K562 (cell line): ENCODE measurements around the gene LRRC61. TPM values are rescaled to one million over a fixed set of nuclear protein-coding genes. Genes with fewer than 3 reads are reported as not detected.

Experiments
- ELF1 ChIP-seq: fragments of 200-800 bp; sonication (Bioruptor generic); IDR thresholded peaks from 2 replicates; pipeline ENCODE4 v1.6.1; 2016; ENCODE audit warnings: missing genetic modification characterization, missing compliant biosample characterization
- HDAC8 ChIP-seq: fragments of 450-650 bp; IDR thresholded peaks from 2 replicates; pipeline ENCODE4 v1.6.1; 2016; ENCODE audit warnings: mild to moderate bottlenecking, missing genetic modification characterization, moderate library complexity, missing compliant biosample characterization
- OTX1 ChIP-seq: fragments of 450-650 bp; formaldehyde crosslinking; IDR thresholded peaks from 2 replicates; pipeline ENCODE4 v1.4.0; 2022; ENCODE audit warnings: mild to moderate bottlenecking
- SAFB ChIP-seq: fragments of 200-400 bp; formaldehyde crosslinking; IDR thresholded peaks from 2 replicates; pipeline ENCODE4 v1.6.1; 2017; ENCODE audit warnings: low read depth, low read length, borderline replicate concordance
- SIRT6 ChIP-seq: IDR thresholded peaks from one replicate; pipeline ENCODE4 v1.6.1; 2012; ENCODE audit warnings: low read depth, mild to moderate bottlenecking, control low read depth, inconsistent platforms, low read length, moderate library complexity
- SMAD1 ChIP-seq: fragments of 150-350 bp; IDR thresholded peaks from 2 replicates; pipeline ENCODE4 v1.6.1; 2014; ENCODE audit warnings: low read length, low read depth; ENCODE audit not compliant: partially characterized antibody
- SMARCA5 ChIP-seq: fragments of 450-650 bp; IDR thresholded peaks from 2 replicates; pipeline ENCODE4 v1.6.1; 2016
- TARDBP ChIP-seq: fragments of 450-650 bp; IDR thresholded peaks from 2 replicates; pipeline ENCODE4 v1.6.1; 2016
- TEAD4 ChIP-seq, 2 experiments: sonication (generic) in 1 of 2; formaldehyde crosslinking in 1 of 2; IDR thresholded peaks; 2 replicates each; pipeline versions ENCODE4 v1.6.1 to v1.8.0; 2012 to 2022; ENCODE audit warnings: borderline replicate concordance in 1 of 2, inconsistent platforms in 1 of 2, low read length in 1 of 2, mild to moderate bottlenecking in 1 of 2, missing genetic modification reagents in 1 of 2
- ZBTB7A ChIP-seq: IDR thresholded peaks from 2 replicates; pipeline ENCODE4 v1.6.1; 2011; ENCODE audit warnings: low read depth, mild to moderate bottlenecking, low read length, moderate library complexity, borderline replicate concordance; ENCODE audit not compliant: control insufficient read depth
- ZNF354B ChIP-seq: fragments of 250-450 bp; sonication (Bioruptor Pico); IDR thresholded peaks from 2 replicates; pipeline ENCODE4 v1.4.0; 2020
- polyA plus RNA-seq, 8 experiments: library from polyadenylated mRNA; depleted of rRNA in 4 of 8; stranded (reverse) in 5 of 8; unstranded in 3 of 8; fragments of >200 nt; fragmentation: Nextera tagmentation in 2 of 8; fragmentation: Illumina TruSeq in 1 of 8; extraction: Ambion mirVana in 2 of 8; extraction: Trizol in 1 of 8; gene quantifications; 2 replicates each; pipeline versions ENCODE4 v1.2.1 to v1.2.3, GENCODE V29; 2011 to 2014; ENCODE audit warnings: inconsistent platforms in 1 of 8, missing spikeins in 1 of 8
- total RNA-seq, 7 experiments: library from RNA; depleted of rRNA in 6 of 7; stranded (reverse); fragments of >200 nt in 6 of 7; fragmentation: Illumina TruSeq in 2 of 7; extraction: Trizol in 2 of 7; gene quantifications; 2 replicates each; pipeline versions ENCODE4 v1.2.1 to v1.2.3, GENCODE V29; 2011 to 2021; ENCODE audit warnings: low replicate concordance in 1 of 7
- TF ChIP-seq, protein P1 (sequence below): fragments of 450-650 bp; formaldehyde crosslinking; IDR thresholded peaks from 2 replicates; pipeline ENCODE4 v1.4.0; 2020; ENCODE audit warnings: mild to moderate bottlenecking, moderate library complexity
- TF ChIP-seq, protein P2 (sequence below): fragments of 250-450 bp; sonication (Bioruptor Pico); IDR thresholded peaks from 2 replicates; pipeline ENCODE4 v1.5.0; 2021
- TF ChIP-seq, protein P3 (sequence below), 2 experiments: fragments of 250-450 bp in 1 of 2; fragments of 450-650 bp in 1 of 2; sonication (Bioruptor Pico) in 1 of 2; IDR thresholded peaks; 2 replicates each; pipeline versions ENCODE4 v1.6.1 to v1.8.0; 2016 to 2021; ENCODE audit warnings: mild to moderate bottlenecking in 2 of 2, moderate library complexity in 2 of 2, missing compliant biosample characterization in 1 of 2, missing genetic modification characterization in 1 of 2
- TF ChIP-seq, protein P4 (sequence below): fragments of 250-450 bp; sonication (Bioruptor Pico); IDR thresholded peaks from 2 replicates; pipeline ENCODE4 v1.9.0; 2021; ENCODE audit warnings: mild to moderate bottlenecking, inconsistent platforms
- TF ChIP-seq, protein P5 (sequence below): fragments of 250-450 bp; sonication (Bioruptor Pico); IDR thresholded peaks from 2 replicates; pipeline ENCODE4 v1.8.0; 2021; ENCODE audit warnings: borderline replicate concordance, mild to moderate bottlenecking, moderate library complexity; ENCODE audit not compliant: poor library complexity, severe bottlenecking
- TF ChIP-seq, protein P6 (sequence below): fragments of 450-650 bp; conservative IDR thresholded peaks from 2 replicates; pipeline ENCODE4 v1.6.1; 2016; ENCODE audit warnings: missing genetic modification characterization, low read depth, mild to moderate bottlenecking, missing compliant biosample characterization, moderate library complexity
- TF ChIP-seq, protein P7 (sequence below): sonication (generic); formaldehyde crosslinking; IDR thresholded peaks from 2 replicates; pipeline ENCODE4 v1.8.0; 2022; ENCODE audit warnings: missing genetic modification reagents, mild to moderate bottlenecking, moderate library complexity, borderline replicate concordance

LRRC61 gene
- total and polyA plus RNA-seq, 9 of the 15 experiments (the other 6 are each of a cell fraction or from before 2014, with no cell fraction given): 1.3 to 55.2 (median 35.2) TPM

DNA sequence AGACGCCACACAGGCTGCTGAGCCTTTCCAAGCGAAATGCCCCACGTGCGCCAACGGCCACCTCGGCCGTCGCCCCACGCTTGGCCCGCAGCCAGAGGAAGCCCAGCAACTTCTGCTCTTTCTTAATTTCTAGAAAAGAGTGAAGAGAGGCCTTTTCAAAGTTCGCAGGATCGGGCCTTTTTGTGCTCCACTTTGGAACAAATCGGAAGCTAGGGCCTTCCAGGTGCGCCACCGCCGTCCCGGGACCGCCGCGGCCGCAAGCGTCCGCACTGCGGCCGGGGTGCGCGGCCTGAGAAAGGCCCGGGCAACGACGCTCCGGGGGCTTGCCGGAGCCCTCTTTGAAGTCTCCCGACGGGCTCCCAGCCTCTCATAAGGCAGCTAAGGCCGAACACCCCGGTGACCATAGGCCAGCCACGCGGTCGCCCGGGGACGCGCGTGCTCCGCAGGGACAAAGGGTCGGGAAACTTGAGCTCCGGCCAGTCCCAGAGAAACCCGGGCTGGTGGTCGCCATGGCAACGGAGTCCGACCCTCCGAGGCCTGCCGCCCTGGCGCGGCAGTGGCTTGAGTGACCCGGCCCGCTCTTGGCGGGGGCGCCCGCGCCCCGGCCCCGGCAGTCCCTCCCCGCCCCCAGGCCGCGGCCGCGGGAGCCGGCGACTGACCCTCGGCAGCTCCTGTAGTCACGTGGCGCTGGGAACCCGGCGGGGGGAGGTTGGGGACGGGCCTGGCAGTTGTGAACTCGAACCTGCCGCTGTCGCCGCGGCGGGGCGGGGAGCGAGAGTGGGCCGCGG lies 45.1 kb downstream of the LRRC61 start, which contains the start of gene REPIN1 (continued):
- TF ChIP-seq, protein P1, sequence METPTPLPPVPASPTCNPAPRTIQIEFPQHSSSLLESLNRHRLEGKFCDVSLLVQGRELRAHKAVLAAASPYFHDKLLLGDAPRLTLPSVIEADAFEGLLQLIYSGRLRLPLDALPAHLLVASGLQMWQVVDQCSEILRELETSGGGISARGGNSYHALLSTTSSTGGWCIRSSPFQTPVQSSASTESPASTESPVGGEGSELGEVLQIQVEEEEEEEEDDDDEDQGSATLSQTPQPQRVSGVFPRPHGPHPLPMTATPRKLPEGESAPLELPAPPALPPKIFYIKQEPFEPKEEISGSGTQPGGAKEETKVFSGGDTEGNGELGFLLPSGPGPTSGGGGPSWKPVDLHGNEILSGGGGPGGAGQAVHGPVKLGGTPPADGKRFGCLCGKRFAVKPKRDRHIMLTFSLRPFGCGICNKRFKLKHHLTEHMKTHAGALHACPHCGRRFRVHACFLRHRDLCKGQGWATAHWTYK (CRISPR knock-in tag): peak; percentile 93; the same call in 1 of the 2 replicates
- TF ChIP-seq SIRT6: no peak
- peak; percentile 54; the same call in 1 of the 2 replicates for TF ChIP-seq OTX1
- TF ChIP-seq SMAD1: peak; percentile 35
- 0 out of 2 replicates have a peak, but pooled peaks have one; percentile 38 for TF ChIP-seq ELF1 (tag)
- peak; percentile 97 for TF ChIP-seq ZBTB7A
- TF ChIP-seq TEAD4 (IDR thresholded peaks at IDR 0.05; ENCODE audit: low read length): peak; percentile 5
- no peak for TF ChIP-seq TEAD4 (CRISPR knock-in tag; IDR thresholded peaks at IDR 0.05; ENCODE audit: borderline replicate concordance)
- TF ChIP-seq, protein P2, sequence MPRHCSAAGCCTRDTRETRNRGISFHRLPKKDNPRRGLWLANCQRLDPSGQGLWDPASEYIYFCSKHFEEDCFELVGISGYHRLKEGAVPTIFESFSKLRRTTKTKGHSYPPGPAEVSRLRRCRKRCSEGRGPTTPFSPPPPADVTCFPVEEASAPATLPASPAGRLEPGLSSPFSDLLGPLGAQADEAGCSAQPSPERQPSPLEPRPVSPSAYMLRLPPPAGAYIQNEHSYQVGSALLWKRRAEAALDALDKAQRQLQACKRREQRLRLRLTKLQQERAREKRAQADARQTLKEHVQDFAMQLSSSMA: 0 out of 2 replicates have a peak, but pooled peaks have one; percentile 27
- TF ChIP-seq HDAC8 (tag): peak; percentile 88
- no peak for TF ChIP-seq ZNF354B (CRISPR knock-in tag)
- peak; percentile 69 for TF ChIP-seq TARDBP
- TF ChIP-seq, protein P3, sequence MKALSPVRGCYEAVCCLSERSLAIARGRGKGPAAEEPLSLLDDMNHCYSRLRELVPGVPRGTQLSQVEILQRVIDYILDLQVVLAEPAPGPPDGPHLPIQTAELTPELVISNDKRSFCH (CRISPR knock-in tag; IDR thresholded peaks at IDR 0.05): no peak
- TF ChIP-seq, protein P3 (tag; IDR thresholded peaks at IDR 0.05): peak; percentile 79; the same call in 1 of the 2 replicates
- peak; percentile 16; the same call in 1 of the 2 replicates for TF ChIP-seq SAFB
- TF ChIP-seq, protein P4, sequence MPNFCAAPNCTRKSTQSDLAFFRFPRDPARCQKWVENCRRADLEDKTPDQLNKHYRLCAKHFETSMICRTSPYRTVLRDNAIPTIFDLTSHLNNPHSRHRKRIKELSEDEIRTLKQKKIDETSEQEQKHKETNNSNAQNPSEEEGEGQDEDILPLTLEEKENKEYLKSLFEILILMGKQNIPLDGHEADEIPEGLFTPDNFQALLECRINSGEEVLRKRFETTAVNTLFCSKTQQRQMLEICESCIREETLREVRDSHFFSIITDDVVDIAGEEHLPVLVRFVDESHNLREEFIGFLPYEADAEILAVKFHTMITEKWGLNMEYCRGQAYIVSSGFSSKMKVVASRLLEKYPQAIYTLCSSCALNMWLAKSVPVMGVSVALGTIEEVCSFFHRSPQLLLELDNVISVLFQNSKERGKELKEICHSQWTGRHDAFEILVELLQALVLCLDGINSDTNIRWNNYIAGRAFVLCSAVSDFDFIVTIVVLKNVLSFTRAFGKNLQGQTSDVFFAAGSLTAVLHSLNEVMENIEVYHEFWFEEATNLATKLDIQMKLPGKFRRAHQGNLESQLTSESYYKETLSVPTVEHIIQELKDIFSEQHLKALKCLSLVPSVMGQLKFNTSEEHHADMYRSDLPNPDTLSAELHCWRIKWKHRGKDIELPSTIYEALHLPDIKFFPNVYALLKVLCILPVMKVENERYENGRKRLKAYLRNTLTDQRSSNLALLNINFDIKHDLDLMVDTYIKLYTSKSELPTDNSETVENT (CRISPR knock-in tag): peak; percentile 60; the same call in 1 of the 2 replicates
- TF ChIP-seq, protein P5, sequence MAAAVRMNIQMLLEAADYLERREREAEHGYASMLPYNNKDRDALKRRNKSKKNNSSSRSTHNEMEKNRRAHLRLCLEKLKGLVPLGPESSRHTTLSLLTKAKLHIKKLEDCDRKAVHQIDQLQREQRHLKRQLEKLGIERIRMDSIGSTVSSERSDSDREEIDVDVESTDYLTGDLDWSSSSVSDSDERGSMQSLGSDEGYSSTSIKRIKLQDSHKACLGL (CRISPR knock-in tag): peak; percentile 21
- TF ChIP-seq, protein P6, sequence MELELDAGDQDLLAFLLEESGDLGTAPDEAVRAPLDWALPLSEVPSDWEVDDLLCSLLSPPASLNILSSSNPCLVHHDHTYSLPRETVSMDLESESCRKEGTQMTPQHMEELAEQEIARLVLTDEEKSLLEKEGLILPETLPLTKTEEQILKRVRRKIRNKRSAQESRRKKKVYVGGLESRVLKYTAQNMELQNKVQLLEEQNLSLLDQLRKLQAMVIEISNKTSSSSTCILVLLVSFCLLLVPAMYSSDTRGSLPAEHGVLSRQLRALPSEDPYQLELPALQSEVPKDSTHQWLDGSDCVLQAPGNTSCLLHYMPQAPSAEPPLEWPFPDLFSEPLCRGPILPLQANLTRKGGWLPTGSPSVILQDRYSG (tag): peak; percentile 93
- TF ChIP-seq SMARCA5: no peak
- TF ChIP-seq, protein P7, sequence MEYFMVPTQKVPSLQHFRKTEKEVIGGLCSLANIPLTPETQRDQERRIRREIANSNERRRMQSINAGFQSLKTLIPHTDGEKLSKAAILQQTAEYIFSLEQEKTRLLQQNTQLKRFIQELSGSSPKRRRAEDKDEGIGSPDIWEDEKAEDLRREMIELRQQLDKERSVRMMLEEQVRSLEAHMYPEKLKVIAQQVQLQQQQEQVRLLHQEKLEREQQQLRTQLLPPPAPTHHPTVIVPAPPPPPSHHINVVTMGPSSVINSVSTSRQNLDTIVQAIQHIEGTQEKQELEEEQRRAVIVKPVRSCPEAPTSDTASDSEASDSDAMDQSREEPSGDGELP: peak; percentile 72; the same call in 1 of the 2 replicates
